Measurements from ENCODE around the gene AGPAT1. TPM values are rescaled to one million over a fixed set of nuclear protein-coding genes. Genes with fewer than 3 reads are reported as not detected.
A peak's percentile ranks its signal among the peaks of the same experiment; 100 is the strongest.

Gene AGPAT1
- total and polyA plus RNA-seq, 2 of the 13 experiments (the other 11 are each of a cell fraction or from before 2014, with no cell fraction given) = 51.3 to 139 TPM

GRCh38 chr6:32190054-32190851 is 14.4 kb upstream of the AGPAT1 start, which contains the start of gene PBX2 (continued):
- no peak for TF ChIP-seq ZNF142 (CRISPR knock-in tag; IDR thresholded peaks at IDR 0.05)
- no peak for TF ChIP-seq ZFP90 (CRISPR knock-in tag; IDR thresholded peaks at IDR 0.05; ENCODE audit: borderline replicate concordance)
- TF ChIP-seq U2AF1 (optimal IDR thresholded peaks at IDR 0.05; ENCODE audit: low read depth, low read length) = no peak
- no peak for TF ChIP-seq TBL1XR1 (IDR thresholded peaks at IDR 0.05; ENCODE audit: borderline replicate concordance, low read length, partially characterized antibody)
- 0 out of 2 replicates have a peak, but pooled peaks have one; percentile 25 for TF ChIP-seq PPARG (CRISPR knock-in tag; conservative IDR thresholded peaks at IDR 0.05)
- TF ChIP-seq ZNF275 (CRISPR knock-in tag; IDR thresholded peaks at IDR 0.05; ENCODE audit: borderline replicate concordance) = peak; percentile 80; the same call in 1 of the 2 replicates
- no peak for TF ChIP-seq HDAC6 (IDR thresholded peaks at IDR 0.05; ENCODE audit: low read depth, low read length)
- no peak for TF ChIP-seq CCDC6 (CRISPR knock-in tag; IDR thresholded peaks at IDR 0.05)
- TF ChIP-seq TCF7L2 (IDR thresholded peaks at IDR 0.05; ENCODE audit: low read depth, low read length) = no peak
- TF ChIP-seq ZNF331 (CRISPR knock-in tag; IDR thresholded peaks at IDR 0.05) = no peak
- no peak for TF ChIP-seq LBX2 (CRISPR knock-in tag; IDR thresholded peaks at IDR 0.05; ENCODE audit: borderline replicate concordance)
- TF ChIP-seq ZNF224 (CRISPR knock-in tag; IDR thresholded peaks at IDR 0.05) = no peak
- no peak for TF ChIP-seq ZNF292 (CRISPR knock-in tag; IDR thresholded peaks at IDR 0.05; ENCODE audit: borderline replicate concordance, low read depth)
- TF ChIP-seq AKAP8 (CRISPR knock-in tag; IDR thresholded peaks at IDR 0.05) = no peak
- TF ChIP-seq NFKB2 (CRISPR knock-in tag; IDR thresholded peaks at IDR 0.05; ENCODE audit: borderline replicate concordance) = peak; percentile 85; the same call in 1 of the 2 replicates
- peak; percentile 35; the same call in 1 of the 2 replicates for TF ChIP-seq ZNF329 (CRISPR knock-in tag; IDR thresholded peaks at IDR 0.05; ENCODE audit: low read depth)
- TF ChIP-seq ZNF280B (CRISPR knock-in tag; IDR thresholded peaks at IDR 0.05; ENCODE audit: borderline replicate concordance) = no peak
- TF ChIP-seq ZNF737 (CRISPR knock-in tag; IDR thresholded peaks at IDR 0.05; ENCODE audit: borderline replicate concordance) = no peak
- no peak for TF ChIP-seq ZNF598 (CRISPR knock-in tag; IDR thresholded peaks at IDR 0.05; ENCODE audit: borderline replicate concordance)
- no peak for TF ChIP-seq SRSF9 (IDR thresholded peaks at IDR 0.05; ENCODE audit: borderline replicate concordance, insufficient read depth, low read depth, low read length, poor library complexity, severe bottlenecking)
